B cell (primary cell): Measurements from ENCODE around the gene PRDM5.

ENCODE experiments used
- EZH2 ChIP-seq: IDR thresholded peaks from 2 replicates; pipeline ENCODE4 v1.6.1; 2012; ENCODE audit warnings: borderline replicate concordance, low read depth, mild to moderate bottlenecking, moderate library complexity, low read length; ENCODE audit not compliant: insufficient read depth, poor library complexity, severe bottlenecking
- TF ChIP-seq, protein P1 (sequence below): fragments of 200-600 bp; IDR thresholded peaks from one replicate; pipeline ENCODE4 v1.8.0; 2022; ENCODE audit warnings: antibody characterized with exemption, mild to moderate bottlenecking

DNA sequence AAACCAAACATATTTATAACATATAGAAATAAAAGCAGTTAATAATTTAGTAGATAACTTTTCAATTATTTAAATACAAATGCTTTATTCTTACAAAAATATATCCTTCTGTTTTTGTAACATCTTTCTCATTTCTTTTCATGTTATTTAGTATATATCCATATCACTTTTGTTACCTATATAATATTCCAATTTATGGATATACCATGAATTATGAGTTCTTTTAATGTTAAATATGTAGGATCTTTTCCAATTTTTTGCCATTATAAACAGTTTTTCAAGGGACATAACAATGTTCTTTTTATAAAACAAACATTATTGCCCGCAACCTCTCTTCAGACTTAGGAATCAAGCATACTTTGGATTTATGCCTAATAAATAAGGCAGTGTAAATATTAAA, 151.6 kb downstream of the PRDM5 start:
- TF ChIP-seq, protein P1, sequence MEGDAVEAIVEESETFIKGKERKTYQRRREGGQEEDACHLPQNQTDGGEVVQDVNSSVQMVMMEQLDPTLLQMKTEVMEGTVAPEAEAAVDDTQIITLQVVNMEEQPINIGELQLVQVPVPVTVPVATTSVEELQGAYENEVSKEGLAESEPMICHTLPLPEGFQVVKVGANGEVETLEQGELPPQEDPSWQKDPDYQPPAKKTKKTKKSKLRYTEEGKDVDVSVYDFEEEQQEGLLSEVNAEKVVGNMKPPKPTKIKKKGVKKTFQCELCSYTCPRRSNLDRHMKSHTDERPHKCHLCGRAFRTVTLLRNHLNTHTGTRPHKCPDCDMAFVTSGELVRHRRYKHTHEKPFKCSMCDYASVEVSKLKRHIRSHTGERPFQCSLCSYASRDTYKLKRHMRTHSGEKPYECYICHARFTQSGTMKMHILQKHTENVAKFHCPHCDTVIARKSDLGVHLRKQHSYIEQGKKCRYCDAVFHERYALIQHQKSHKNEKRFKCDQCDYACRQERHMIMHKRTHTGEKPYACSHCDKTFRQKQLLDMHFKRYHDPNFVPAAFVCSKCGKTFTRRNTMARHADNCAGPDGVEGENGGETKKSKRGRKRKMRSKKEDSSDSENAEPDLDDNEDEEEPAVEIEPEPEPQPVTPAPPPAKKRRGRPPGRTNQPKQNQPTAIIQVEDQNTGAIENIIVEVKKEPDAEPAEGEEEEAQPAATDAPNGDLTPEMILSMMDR, result no peak
- no peak for TF ChIP-seq EZH2
